ENCODE measurements around the gene CELA3B. TPM values are rescaled to one million over a fixed set of nuclear protein-coding genes. Genes with fewer than 3 reads are reported as not detected.

Gene CELA3B
- total and polyA plus RNA-seq, 2 of the 13 experiments (the other 11 are each of a cell fraction or from before 2014, with no cell fraction given) = 0.34 TPM; not detected in 1

DNA sequence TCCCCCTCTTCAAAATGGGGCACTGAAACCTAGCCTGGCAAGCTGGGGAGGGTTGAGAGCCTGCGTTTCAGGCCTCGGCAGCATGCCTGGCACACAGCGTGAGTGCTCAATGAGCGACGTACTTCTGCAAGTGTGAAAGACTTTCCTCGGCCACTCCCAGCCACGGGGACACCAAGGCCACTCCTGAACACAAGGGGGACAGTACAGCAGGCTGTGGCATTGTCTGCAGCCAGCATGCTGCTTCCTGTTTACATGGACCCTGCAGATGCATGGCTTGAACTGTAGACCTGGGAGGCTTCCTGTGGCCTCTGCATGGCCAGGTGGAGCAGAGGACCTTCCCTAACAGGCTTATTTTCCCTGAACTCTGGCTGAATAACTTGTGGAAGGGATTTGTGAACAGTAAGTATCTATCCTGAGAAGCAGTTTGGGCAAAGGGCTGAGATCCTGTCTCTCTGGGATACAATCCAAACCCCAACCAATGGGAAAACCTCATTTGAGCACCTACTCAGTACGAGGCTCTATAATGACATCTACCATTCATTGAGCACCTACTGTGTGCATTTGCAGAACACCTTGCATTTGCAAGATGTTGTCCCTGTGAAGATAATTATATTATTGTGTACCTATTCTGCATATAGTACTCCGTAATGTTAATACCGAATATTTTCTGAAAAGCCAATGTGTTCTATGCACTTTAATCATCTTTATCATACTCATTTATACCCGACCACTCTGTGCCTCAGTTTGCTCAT is 29.8 kb upstream of the CELA3B start (continued):
- no peak for TF ChIP-seq ZBTB7A (CRISPR knock-in tag; IDR thresholded peaks at IDR 0.05)
- no peak for TF ChIP-seq ISL2 (CRISPR knock-in tag; IDR thresholded peaks at IDR 0.05)
- no peak for TF ChIP-seq PTBP1 (IDR thresholded peaks at IDR 0.05; ENCODE audit: low read depth, low read length, poor library complexity, severe bottlenecking)
- TF ChIP-seq GTF2F1 (IDR thresholded peaks at IDR 0.05; ENCODE audit: low read length) = no peak
- TF ChIP-seq ZNF776 (CRISPR knock-in tag; IDR thresholded peaks at IDR 0.05) = no peak
- TF ChIP-seq KDM5B (CRISPR knock-in tag; IDR thresholded peaks at IDR 0.05; ENCODE audit: borderline replicate concordance) = peak; percentile 82
- peak; percentile 57; the same call in 1 of the 2 replicates for TF ChIP-seq ZNF772 (CRISPR knock-in tag; IDR thresholded peaks at IDR 0.05)
- TF ChIP-seq ZNF296 (CRISPR knock-in tag; conservative IDR thresholded peaks at IDR 0.05) = no peak
- no peak for TF ChIP-seq RBFOX2 (IDR thresholded peaks at IDR 0.05; ENCODE audit: low read depth, low read length)
- peak; percentile 92 for TF ChIP-seq FOXA3 (CRISPR knock-in tag; IDR thresholded peaks at IDR 0.05)
- TF ChIP-seq, protein P1, sequence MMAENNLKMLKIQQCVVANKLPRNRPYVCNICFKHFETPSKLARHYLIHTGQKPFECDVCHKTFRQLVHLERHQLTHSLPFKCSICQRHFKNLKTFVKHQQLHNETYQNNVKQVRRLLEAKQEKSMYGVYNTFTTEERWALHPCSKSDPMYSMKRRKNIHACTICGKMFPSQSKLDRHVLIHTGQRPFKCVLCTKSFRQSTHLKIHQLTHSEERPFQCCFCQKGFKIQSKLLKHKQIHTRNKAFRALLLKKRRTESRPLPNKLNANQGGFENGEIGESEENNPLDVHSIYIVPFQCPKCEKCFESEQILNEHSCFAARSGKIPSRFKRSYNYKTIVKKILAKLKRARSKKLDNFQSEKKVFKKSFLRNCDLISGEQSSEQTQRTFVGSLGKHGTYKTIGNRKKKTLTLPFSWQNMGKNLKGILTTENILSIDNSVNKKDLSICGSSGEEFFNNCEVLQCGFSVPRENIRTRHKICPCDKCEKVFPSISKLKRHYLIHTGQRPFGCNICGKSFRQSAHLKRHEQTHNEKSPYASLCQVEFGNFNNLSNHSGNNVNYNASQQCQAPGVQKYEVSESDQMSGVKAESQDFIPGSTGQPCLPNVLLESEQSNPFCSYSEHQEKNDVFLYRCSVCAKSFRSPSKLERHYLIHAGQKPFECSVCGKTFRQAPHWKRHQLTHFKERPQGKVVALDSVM (CRISPR knock-in tag; IDR thresholded peaks at IDR 0.05) = 0 out of 2 replicates have a peak, but pooled peaks have one; percentile 31
- TF ChIP-seq, protein P2, sequence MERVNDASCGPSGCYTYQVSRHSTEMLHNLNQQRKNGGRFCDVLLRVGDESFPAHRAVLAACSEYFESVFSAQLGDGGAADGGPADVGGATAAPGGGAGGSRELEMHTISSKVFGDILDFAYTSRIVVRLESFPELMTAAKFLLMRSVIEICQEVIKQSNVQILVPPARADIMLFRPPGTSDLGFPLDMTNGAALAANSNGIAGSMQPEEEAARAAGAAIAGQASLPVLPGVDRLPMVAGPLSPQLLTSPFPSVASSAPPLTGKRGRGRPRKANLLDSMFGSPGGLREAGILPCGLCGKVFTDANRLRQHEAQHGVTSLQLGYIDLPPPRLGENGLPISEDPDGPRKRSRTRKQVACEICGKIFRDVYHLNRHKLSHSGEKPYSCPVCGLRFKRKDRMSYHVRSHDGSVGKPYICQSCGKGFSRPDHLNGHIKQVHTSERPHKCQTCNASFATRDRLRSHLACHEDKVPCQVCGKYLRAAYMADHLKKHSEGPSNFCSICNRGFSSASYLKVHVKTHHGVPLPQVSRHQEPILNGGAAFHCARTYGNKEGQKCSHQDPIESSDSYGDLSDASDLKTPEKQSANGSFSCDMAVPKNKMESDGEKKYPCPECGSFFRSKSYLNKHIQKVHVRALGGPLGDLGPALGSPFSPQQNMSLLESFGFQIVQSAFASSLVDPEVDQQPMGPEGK (CRISPR knock-in tag; IDR thresholded peaks at IDR 0.05) = 0 out of 2 replicates have a peak, but pooled peaks have one; percentile 17
- no peak for TF ChIP-seq RFXAP (CRISPR knock-in tag; IDR thresholded peaks at IDR 0.05; ENCODE audit: borderline replicate concordance)
- no peak for TF ChIP-seq U2AF1 (optimal IDR thresholded peaks at IDR 0.05; ENCODE audit: low read depth, low read length)
- peak; percentile 70 for TF ChIP-seq ZKSCAN1 (IDR thresholded peaks at IDR 0.05; ENCODE audit: low read length)
- TF ChIP-seq, protein P3, sequence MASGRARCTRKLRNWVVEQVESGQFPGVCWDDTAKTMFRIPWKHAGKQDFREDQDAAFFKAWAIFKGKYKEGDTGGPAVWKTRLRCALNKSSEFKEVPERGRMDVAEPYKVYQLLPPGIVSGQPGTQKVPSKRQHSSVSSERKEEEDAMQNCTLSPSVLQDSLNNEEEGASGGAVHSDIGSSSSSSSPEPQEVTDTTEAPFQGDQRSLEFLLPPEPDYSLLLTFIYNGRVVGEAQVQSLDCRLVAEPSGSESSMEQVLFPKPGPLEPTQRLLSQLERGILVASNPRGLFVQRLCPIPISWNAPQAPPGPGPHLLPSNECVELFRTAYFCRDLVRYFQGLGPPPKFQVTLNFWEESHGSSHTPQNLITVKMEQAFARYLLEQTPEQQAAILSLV (CRISPR knock-in tag; IDR thresholded peaks at IDR 0.05; ENCODE audit: borderline replicate concordance) = peak; percentile 77; the same call in 1 of the 2 replicates
- no peak for TF ChIP-seq RAD51 (IDR thresholded peaks at IDR 0.05; ENCODE audit: borderline replicate concordance)
- no peak for TF ChIP-seq RFX5 (IDR thresholded peaks at IDR 0.05; ENCODE audit: low read depth, low read length)
- no peak for TF ChIP-seq ZNF766 (CRISPR knock-in tag; IDR thresholded peaks at IDR 0.05; ENCODE audit: borderline replicate concordance)
- no peak for TF ChIP-seq ZFYVE20 (CRISPR knock-in tag; IDR thresholded peaks at IDR 0.05; ENCODE audit: borderline replicate concordance, low read depth)
- no peak for TF ChIP-seq ZFP62 (CRISPR knock-in tag; IDR thresholded peaks at IDR 0.05)
- TF ChIP-seq HDAC1 (CRISPR knock-in tag; IDR thresholded peaks at IDR 0.05) = peak; percentile 91
- no peak for TF ChIP-seq PLRG1 (conservative IDR thresholded peaks at IDR 0.05)
- no peak for TF ChIP-seq MTA3 (CRISPR knock-in tag; IDR thresholded peaks at IDR 0.05)
- 0 out of 2 replicates have a peak, but pooled peaks have one; percentile 37 for TF ChIP-seq ZNF343 (CRISPR knock-in tag; IDR thresholded peaks at IDR 0.05)
- TF ChIP-seq PHF21A (CRISPR knock-in tag; IDR thresholded peaks at IDR 0.05) = peak; percentile 55; the same call in 1 of the 2 replicates
- TF ChIP-seq LCORL (IDR thresholded peaks at IDR 0.05) = no peak
- peak; percentile 80 for TF ChIP-seq LCORL (CRISPR knock-in tag; IDR thresholded peaks at IDR 0.05)

Data from HepG2 (cell line).